Kidney capillary endothelial cell (primary cell): ENCODE measurements around the gene CLEC18C.
"Not testable (repeated sequence)": the region's sequence is repeated elsewhere in the genome, so short reads cannot be mapped to it uniquely, and the experiment has no call there.

Experiments used
- DNase-seq: peaks from one replicate; pipeline ENCODE4 v3.0.0-alpha.2; 2018; ENCODE audit warnings: low spot score

CLEC18C gene

GRCh38 chr16:70206382-70206781, 32.8 kb downstream of the CLEC18C start:
- DNase-seq: not testable (repeated sequence)

- DNase-seq: not testable (repeated sequence)
These were observed 45.0 kb downstream of the CLEC18C start for GRCh38 chr16:70218586-70218985.

- DNase-seq: not testable (repeated sequence)
These were observed 49.0 kb downstream of the CLEC18C start for GRCh38 chr16:70222574-70222973.

GRCh38 chr16:70223216-70223615, 49.6 kb downstream of the CLEC18C start:
- DNase-seq: not testable (repeated sequence)

GRCh38 chr16:70223971-70224513, 50.5 kb downstream of the CLEC18C start:
- DNase-seq: not testable (repeated sequence)

- not testable (repeated sequence) for DNase-seq
These were observed 51.1 kb downstream of the CLEC18C start for GRCh38 chr16:70224645-70225044.

- not testable (repeated sequence) for DNase-seq
These were observed 51.8 kb downstream of the CLEC18C start for GRCh38 chr16:70225430-70225829.

GRCh38 chr16:70226024-70226423, 52.4 kb downstream of the CLEC18C start:
- DNase-seq: not testable (repeated sequence)

- DNase-seq: not testable (repeated sequence)
These were observed 58.2 kb downstream of the CLEC18C start for GRCh38 chr16:70231831-70232230.
